MM.1S (cell line): Measurements from ENCODE around the gene STXBP6.

Experiments
- DNase-seq: peaks from one replicate; pipeline ENCODE4 v3.0.0-alpha.2; 2015
- H2AFZ ChIP-seq: fragments of 300-600 bp; sonication (generic); 2 replicates; pipeline ENCODE4 v1.6.0; 2016; ENCODE audit warnings: antibody characterized with exemption, low read length
- H3F3A ChIP-seq: fragments of 300-600 bp; sonication (generic); 2 replicates; pipeline ENCODE4 v1.6.1; 2016; ENCODE audit warnings: mild to moderate bottlenecking, antibody characterized with exemption, low read length, moderate library complexity, mixed read lengths; ENCODE audit not compliant: insufficient read depth
- H3K27ac ChIP-seq: fragments of 300-600 bp; sonication (generic); 2 replicates; pipeline ENCODE4 v1.5.1; 2016; ENCODE audit warnings: mild to moderate bottlenecking, low read length
- H3K27me3 ChIP-seq: fragments of 300-600 bp; sonication (generic); replicated peaks from 2 replicates; pipeline ENCODE4 v1.6.0; 2016; ENCODE audit warnings: low read length; ENCODE audit not compliant: insufficient read depth
- H3K36me3 ChIP-seq: fragments of 300-600 bp; sonication (generic); replicated peaks from 2 replicates; pipeline ENCODE4 v1.6.1; 2016; ENCODE audit warnings: mild to moderate bottlenecking, low read length, mixed read lengths; ENCODE audit not compliant: insufficient read depth
- H3K4me1 ChIP-seq: fragments of 300-600 bp; sonication (generic); 2 replicates; pipeline ENCODE4 v1.6.1; 2016; ENCODE audit warnings: low read length, mixed read lengths
- H3K4me2 ChIP-seq: fragments of 300-600 bp; sonication (generic); 2 replicates; pipeline ENCODE4 v1.6.0; 2016; ENCODE audit warnings: low read depth, low read length
- H3K4me3 ChIP-seq: fragments of 300-600 bp; sonication (generic); 2 replicates; pipeline ENCODE4 v1.5.1; 2016; ENCODE audit warnings: low read length, mixed read lengths
- H3K79me2 ChIP-seq: fragments of 300-600 bp; sonication (generic); 2 replicates; pipeline ENCODE4 v1.6.1; 2016; ENCODE audit warnings: mixed run types, low read length, mixed read lengths
- H3K9ac ChIP-seq: fragments of 300-600 bp; sonication (generic); 2 replicates; pipeline ENCODE4 v1.6.1; 2016; ENCODE audit warnings: low read length, mixed read lengths
- H3K9me2 ChIP-seq: fragments of 300-600 bp; sonication (generic); replicated peaks from 2 replicates; pipeline ENCODE4 v1.6.1; 2016; ENCODE audit warnings: mild to moderate bottlenecking, low read length, mixed read lengths; ENCODE audit not compliant: insufficient read depth
- H3K9me3 ChIP-seq: fragments of 300-600 bp; sonication (generic); replicated peaks from 2 replicates; pipeline ENCODE4 v1.6.1; 2016; ENCODE audit warnings: mild to moderate bottlenecking, low read length, mixed read lengths; ENCODE audit not compliant: insufficient read depth
- H4K20me1 ChIP-seq: fragments of 300-600 bp; sonication (generic); 2 replicates; pipeline ENCODE4 v1.6.1; 2016; ENCODE audit warnings: mild to moderate bottlenecking, low read length, moderate library complexity, mixed read lengths; ENCODE audit not compliant: insufficient read depth
- EZH2 ChIP-seq: fragments of 300-600 bp; sonication (generic); optimal IDR thresholded peaks from 2 replicates; pipeline ENCODE3; 2017; ENCODE audit warnings: low read depth, mild to moderate bottlenecking, antibody characterized with exemption, low read length, mixed read lengths
- EZH2phosphoT487 ChIP-seq: fragments of 300-600 bp; sonication (generic); IDR thresholded peaks from 2 replicates; pipeline ENCODE4 v1.6.1; 2018; ENCODE audit warnings: antibody characterized with exemption, low read length
- TF ChIP-seq, protein P1 (sequence below): fragments of 300-600 bp; sonication (generic); IDR thresholded peaks from 2 replicates; pipeline ENCODE4 v1.5.1; 2016; ENCODE audit warnings: antibody characterized with exemption, low read length, mixed read lengths

STXBP6 gene

DNA sequence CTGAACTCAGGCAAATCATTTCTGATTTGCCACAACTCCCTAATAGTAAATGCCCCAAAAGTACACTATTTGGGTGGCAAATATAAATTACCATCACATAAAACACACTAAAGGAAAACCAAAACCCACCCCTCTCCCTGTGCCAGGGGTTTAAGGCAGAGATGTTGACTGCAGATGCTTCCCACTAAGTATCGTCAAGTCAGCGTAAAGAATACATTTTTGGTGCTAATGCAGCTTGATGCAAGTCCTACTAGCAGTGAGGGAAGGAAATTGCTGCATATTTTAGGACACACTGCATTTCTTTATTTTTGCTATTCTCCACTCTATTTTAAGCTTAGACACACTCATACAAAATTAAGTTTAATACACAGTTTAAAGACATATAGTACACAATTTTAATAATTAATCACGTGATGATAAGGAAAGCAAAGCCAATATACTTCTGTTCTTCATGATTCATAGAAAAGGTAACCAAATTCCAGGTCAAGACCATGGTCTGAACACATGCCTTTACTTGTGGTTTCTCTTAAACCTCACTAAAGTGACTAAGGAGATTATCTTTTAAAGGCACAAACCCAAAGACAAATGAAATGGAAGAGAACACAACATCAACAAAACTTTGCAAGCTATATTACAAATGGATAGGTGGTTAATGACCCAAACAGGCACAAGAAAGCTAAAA, 162.2 kb downstream of the STXBP6 start:
- H3K9me3 ChIP-seq: no peaks in the 10 kb centered on the region
- H4K20me1 ChIP-seq: no peaks in the 10 kb centered on the region
- H3K79me2 ChIP-seq: no peaks in the 10 kb centered on the region
- no peak overlapping the region for H3K9ac ChIP-seq
- TF ChIP-seq EZH2 (no peak), EZH2phosphoT487 (no peak)
- TF ChIP-seq, protein P1, sequence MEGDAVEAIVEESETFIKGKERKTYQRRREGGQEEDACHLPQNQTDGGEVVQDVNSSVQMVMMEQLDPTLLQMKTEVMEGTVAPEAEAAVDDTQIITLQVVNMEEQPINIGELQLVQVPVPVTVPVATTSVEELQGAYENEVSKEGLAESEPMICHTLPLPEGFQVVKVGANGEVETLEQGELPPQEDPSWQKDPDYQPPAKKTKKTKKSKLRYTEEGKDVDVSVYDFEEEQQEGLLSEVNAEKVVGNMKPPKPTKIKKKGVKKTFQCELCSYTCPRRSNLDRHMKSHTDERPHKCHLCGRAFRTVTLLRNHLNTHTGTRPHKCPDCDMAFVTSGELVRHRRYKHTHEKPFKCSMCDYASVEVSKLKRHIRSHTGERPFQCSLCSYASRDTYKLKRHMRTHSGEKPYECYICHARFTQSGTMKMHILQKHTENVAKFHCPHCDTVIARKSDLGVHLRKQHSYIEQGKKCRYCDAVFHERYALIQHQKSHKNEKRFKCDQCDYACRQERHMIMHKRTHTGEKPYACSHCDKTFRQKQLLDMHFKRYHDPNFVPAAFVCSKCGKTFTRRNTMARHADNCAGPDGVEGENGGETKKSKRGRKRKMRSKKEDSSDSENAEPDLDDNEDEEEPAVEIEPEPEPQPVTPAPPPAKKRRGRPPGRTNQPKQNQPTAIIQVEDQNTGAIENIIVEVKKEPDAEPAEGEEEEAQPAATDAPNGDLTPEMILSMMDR: no peak
- no peak for DNase-seq
- H2AFZ ChIP-seq: no peak overlapping the region
- no peak overlapping the region for H3K4me2 ChIP-seq
- no peaks in the 10 kb centered on the region for H3F3A ChIP-seq
- no peak overlapping the region for H3K27ac ChIP-seq
- no peaks in the 10 kb centered on the region for H3K27me3 ChIP-seq
- no peaks in the 10 kb centered on the region for H3K36me3 ChIP-seq
- H3K9me2 ChIP-seq: no peaks in the 10 kb centered on the region
- no peak overlapping the region for H3K4me3 ChIP-seq
- H3K4me1 ChIP-seq: no peaks in the 10 kb centered on the region

DNA sequence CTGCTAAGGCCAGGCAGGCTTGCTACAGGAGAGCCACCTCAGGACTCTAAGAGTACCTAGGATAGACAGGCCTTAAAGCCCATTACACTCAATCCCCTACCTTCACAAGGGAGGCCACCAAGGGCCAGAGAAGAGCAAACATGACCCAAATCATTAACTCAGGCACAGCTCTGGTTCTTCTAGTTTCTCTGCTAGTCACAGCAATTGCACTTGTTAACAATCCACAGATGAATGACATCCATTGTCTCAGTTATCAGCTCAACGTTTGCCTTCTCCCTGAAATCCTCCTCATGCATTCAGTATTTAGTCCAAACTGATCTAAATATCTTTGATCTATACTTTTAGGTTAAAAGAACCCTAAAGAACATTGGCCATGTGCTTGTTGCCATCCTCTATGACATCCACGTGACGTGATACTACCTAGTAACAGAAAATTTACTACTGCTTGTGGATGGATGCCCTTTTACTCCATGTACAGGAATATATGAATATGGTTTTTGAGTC, 164.5 kb downstream of the STXBP6 start:
- Histone ChIP-seq H4K20me1 (no peaks in the 10 kb centered on the region), H2AFZ (no peak overlapping the region)

DNA sequence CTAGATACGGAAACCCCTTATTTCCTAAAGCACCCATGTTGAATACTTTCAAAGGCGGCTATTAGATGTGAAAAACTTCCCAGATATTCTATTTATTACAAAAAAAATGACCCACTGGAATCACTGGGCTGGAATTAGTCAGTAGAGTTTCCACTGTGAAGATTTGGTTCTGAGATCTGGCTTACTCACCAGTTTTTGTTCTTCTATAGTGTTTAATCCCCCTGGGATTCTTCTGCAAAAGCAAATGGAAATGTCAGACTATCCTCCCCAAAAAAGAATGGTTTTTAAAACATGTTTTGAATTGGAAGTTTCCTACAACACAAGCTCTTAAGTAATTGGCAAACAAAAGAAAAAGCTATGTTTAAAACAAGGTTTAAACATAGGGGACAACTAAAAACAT, 166.4 kb downstream of the STXBP6 start:
- no peak overlapping the region for H3K4me2 ChIP-seq
- no peaks in the 10 kb centered on the region for H3K27me3 ChIP-seq
- no peaks in the 10 kb centered on the region for H4K20me1 ChIP-seq
- no peak overlapping the region for H3K4me3 ChIP-seq
- no peaks in the 10 kb centered on the region for H3K9me3 ChIP-seq
- DNase-seq: no peak
- H3K36me3 ChIP-seq: no peaks in the 10 kb centered on the region
- no peaks in the 10 kb centered on the region for H3K79me2 ChIP-seq
- no peak overlapping the region for H3K27ac ChIP-seq
- H3K9me2 ChIP-seq: no peaks in the 10 kb centered on the region
- H2AFZ ChIP-seq: no peak overlapping the region
- TF ChIP-seq EZH2 (no peak), EZH2phosphoT487 (no peak)
- TF ChIP-seq, protein P1: no peak
- no peaks in the 10 kb centered on the region for H3K4me1 ChIP-seq
- H3K9ac ChIP-seq: no peak overlapping the region
- H3F3A ChIP-seq: no peaks in the 10 kb centered on the region

More for the DNA sequence above, 164.5 kb downstream of the STXBP6 start:
- DNase-seq: no peak
- no peak overlapping the region for H3K27ac ChIP-seq
- no peaks in the 10 kb centered on the region for H3K4me1 ChIP-seq
- H3K36me3 ChIP-seq: no peaks in the 10 kb centered on the region
- no peak overlapping the region for H3K4me2 ChIP-seq
- H3K9me2 ChIP-seq: no peaks in the 10 kb centered on the region
- no peak overlapping the region for H3K9ac ChIP-seq
- H3K4me3 ChIP-seq: no peak overlapping the region
- TF ChIP-seq, protein P1: no peak
- TF ChIP-seq EZH2 (no peak), EZH2phosphoT487 (no peak)
- no peaks in the 10 kb centered on the region for H3K9me3 ChIP-seq
- H3F3A ChIP-seq: no peaks in the 10 kb centered on the region
- no peaks in the 10 kb centered on the region for H3K79me2 ChIP-seq
- no peaks in the 10 kb centered on the region for H3K27me3 ChIP-seq
